AG04449 (cell line): ENCODE measurements around the gene TARP.
"Not testable (repeated sequence)": the region's sequence is repeated elsewhere in the genome, so short reads cannot be mapped to it uniquely, and the experiment has no call there.

Source experiments
- CTCF ChIA-PET: fragments of 350-600 bp; formaldehyde crosslinking; extraction: SDS; loops from one replicate; lab custom pipeline; 2021; ENCODE audit warnings: antibody characterized with exemption; lab: Yijun Ruan, JAX
- POLR2A ChIA-PET: fragments of 400-600, 350-600 bp; formaldehyde crosslinking; extraction: SDS; loops from one replicate; lab custom pipeline; 2020; ENCODE audit warnings: antibody characterized with exemption, inconsistent platforms; lab: Yijun Ruan, JAX
- DNase-seq: peaks from one replicate; pipeline ENCODE4 v3.0.0-alpha.2; 2010; ENCODE audit warnings: low read depth, low spot score
- H3K4me3 ChIP-seq: 2 replicates; pipeline ENCODE4 v1.5.1; 2011; ENCODE audit warnings: low read depth, mild to moderate bottlenecking, control low read depth, low read length
- TF ChIP-seq, protein P1 (sequence below): IDR thresholded peaks from one replicate; pipeline ENCODE4 v1.5.1; 2011; ENCODE audit warnings: mild to moderate bottlenecking, moderate library complexity, low read length, control low read depth, inconsistent platforms; ENCODE audit not compliant: insufficient read depth; ENCODE audit errors: missing control alignments

TARP gene

DNA sequence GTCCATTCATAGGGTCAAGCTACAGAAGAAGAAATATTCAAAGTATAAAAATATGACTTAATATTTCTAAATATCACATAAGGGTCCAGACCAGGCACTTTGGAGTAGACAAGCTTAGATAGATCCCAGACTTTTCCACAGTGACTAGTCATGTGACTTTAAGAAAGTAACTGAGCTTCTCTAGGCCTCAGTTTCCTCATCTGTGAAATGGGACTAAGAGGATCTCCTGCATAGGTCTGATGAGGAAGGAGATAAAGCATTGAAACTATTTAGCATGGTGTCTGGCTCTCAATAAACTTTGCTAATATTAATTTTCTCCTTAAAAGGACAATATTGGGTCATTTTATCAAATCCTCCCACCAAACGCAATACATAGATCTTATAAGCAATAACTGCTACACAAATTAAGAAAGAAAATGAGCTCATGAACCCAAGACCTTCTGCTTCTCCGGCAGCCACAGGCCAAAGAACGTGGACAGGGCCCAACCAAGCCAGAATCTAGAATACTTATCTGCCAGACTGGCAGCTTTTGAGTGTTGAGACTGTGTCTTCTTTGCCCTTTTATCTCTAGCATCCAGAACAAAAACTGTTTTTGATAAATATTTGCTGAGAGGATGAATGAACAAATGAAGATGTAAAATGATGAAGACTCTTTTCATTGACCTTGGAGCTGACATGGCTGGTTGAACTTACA is 1.6 kb upstream of the TARP start:
- ChIA-PET CTCF (interaction anchor here (1.1 to 1.4 kb wide), 2 partner anchors 45 to 59 kb away, joined by 3 to 4 read pairs; no protein-coding TSS in a partner anchor), POLR2A (no interaction called here)
- TF ChIP-seq, protein P1, sequence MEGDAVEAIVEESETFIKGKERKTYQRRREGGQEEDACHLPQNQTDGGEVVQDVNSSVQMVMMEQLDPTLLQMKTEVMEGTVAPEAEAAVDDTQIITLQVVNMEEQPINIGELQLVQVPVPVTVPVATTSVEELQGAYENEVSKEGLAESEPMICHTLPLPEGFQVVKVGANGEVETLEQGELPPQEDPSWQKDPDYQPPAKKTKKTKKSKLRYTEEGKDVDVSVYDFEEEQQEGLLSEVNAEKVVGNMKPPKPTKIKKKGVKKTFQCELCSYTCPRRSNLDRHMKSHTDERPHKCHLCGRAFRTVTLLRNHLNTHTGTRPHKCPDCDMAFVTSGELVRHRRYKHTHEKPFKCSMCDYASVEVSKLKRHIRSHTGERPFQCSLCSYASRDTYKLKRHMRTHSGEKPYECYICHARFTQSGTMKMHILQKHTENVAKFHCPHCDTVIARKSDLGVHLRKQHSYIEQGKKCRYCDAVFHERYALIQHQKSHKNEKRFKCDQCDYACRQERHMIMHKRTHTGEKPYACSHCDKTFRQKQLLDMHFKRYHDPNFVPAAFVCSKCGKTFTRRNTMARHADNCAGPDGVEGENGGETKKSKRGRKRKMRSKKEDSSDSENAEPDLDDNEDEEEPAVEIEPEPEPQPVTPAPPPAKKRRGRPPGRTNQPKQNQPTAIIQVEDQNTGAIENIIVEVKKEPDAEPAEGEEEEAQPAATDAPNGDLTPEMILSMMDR = no peak
- DNase-seq = no peak
- no peak overlapping the region for H3K4me3 ChIP-seq

DNA sequence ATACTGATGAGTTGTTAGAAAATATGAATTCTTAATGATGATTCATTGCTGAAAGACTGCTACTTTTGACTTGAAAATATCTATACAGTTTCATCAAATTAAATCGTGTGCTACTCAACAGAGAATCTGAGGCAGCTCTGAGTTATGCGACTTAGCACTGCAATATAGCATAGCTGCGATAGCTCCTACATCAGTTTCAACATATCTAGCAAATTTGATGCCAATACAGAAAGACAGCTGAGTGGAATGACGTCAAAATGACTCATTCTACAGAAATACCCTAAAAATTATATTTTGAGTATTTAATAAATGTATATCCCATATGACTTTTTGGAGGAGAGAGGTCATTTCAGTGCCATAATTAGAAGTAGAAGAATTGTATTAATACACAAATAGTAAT is 1.1 kb upstream of the TARP start:
- POLR2A ChIA-PET = no interaction called here
- TF ChIP-seq, protein P1 = no peak
- CTCF ChIA-PET = interaction anchor here (1.1 kb wide), 1 partner anchor 58 kb away, joined by 4 read pairs; no protein-coding TSS in a partner anchor
- H3K4me3 ChIP-seq = no peak overlapping the region
- no peak for DNase-seq

DNA sequence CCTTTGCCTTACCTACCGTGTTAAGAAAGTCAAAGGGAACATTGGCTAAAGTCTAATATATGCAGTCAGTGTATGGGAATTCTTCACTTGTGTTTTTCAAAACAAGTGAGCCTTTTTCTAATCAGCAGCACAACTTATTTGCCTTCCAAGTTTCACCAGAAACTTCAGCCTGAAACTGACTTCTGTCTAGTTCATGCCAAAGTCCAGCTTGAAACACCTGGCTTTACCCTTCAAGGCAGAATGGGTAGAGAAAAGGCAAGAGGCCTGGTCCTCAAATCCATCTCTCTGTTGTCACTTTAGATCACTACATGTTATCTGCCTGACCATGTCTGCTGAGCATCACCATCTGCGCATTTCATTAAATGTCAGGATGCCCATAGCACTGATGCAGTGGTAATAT is 3.0 kb downstream of the TARP start:
- H3K4me3 ChIP-seq, CTCF ChIA-PET, POLR2A ChIA-PET, DNase-seq: not testable (repeated sequence)

DNA sequence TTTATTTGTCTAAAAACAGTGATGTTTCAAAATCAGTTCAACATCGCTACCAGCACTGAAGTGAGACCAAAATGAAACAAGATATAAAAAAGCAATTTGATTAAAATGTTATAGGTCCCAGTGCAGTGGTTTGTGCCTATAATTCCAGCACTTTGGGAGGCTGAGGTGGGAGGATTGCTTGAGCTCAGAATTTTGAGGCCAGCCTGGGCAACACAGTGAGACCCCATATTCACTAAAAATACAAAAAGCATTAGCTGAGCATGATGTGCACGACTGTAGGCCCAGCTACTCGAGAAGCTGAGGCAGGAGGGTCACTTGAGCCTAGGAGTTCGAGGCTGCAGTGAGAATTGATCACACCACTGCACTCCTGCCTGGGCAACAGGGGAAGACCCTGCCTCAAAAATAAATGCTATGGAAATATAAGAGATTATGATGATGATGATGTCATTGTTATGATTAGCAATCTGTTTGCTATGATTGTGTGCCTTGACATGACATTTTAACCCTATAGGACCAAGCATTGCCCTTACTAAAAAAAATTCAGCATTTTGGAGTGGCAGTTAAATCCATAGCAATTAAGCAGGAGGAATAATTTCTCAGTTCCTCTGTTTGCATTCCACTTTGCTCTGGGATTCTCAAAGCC is 3.6 kb downstream of the TARP start:
- DNase-seq, POLR2A ChIA-PET, H3K4me3 ChIP-seq, CTCF ChIA-PET: not testable (repeated sequence)

DNA sequence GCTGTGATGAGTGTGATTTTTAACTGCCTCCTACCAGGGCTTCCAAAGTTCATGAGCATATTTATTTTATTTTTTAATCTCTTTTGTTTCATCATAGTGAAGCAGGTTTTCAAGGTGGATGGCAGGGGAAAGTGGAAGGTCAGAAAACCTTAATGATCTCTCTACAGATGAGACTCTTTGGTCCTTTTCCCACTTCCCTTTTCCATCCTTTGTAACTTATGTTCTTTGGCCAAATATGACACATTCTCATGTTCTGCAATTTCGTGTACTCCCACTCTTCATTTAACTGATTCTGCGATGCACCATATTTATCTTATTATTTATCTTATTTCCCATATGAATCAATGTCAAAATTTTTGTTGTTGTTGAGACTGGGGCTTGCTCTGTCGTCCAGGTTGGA is 7.5 kb downstream of the TARP start:
- DNase-seq, CTCF ChIA-PET, H3K4me3 ChIP-seq, POLR2A ChIA-PET: not testable (repeated sequence)

DNA sequence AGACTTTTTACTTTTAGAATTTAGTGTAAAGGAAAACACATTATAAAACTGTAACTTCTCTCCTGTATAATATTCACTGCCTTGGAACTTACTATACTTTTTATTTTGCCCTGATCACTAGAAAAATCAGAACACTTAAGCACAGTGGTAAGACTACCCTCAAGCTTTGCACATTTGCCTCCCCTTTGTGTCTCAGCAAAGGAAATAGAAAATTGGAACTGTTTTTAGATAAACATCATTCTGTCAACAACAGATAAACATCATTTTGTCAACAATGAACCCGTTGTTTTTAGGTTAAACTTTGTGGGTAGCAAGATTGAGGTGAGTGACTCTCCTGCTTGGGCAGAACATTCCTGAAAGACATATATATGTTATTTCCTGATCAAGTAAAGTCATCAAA is 8.8 kb downstream of the TARP start:
- H3K4me3 ChIP-seq, CTCF ChIA-PET, POLR2A ChIA-PET, DNase-seq: not testable (repeated sequence)

DNA sequence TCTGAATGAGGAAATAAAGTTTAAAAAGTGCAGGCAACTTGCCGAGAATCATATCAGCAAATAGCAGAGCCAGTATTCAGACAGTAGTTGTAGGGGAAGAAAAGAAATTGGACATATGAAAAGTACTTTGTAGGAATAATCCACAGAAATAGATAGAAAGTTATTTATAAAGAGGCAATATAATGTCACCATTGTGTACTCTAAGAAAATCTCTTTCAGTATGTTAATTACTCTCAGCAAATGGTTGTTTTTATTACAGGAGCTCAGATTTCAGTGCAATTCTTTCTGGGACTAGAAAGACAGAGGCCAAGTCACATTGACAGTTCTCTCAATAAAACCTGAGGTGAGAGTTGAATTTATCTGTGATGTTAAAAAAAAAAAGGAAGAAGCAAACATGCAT is 10.2 kb downstream of the TARP start:
- H3K4me3 ChIP-seq, CTCF ChIA-PET, DNase-seq, POLR2A ChIA-PET: not testable (repeated sequence)

DNA sequence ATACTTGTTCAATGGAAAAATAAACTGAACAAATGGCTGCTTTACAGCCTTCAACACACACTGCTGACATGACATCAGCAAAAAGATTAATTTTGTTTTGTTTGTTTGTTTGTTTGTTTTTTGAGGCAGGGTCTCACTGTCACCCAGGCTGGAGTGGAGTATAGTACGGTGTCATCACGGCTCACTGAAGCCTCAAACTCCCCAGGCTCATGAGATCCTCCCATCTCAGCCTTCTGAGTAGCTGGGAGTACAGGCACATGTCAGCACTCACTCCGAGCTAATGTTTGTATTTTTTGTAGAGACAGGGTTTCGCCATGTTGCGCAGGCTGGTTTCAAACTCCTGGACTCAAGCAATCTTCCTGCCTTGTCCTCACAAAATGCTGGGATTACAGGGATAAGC is 10.9 kb downstream of the TARP start:
- DNase-seq = no peak
- ChIA-PET POLR2A (no interaction called here), CTCF (interaction anchor here (0.9 kb wide), 1 partner anchor 73 kb away, joined by 3 read pairs; no protein-coding TSS in a partner anchor)
- TF ChIP-seq, protein P1 = no peak
- no peak overlapping the region for H3K4me3 ChIP-seq

DNA sequence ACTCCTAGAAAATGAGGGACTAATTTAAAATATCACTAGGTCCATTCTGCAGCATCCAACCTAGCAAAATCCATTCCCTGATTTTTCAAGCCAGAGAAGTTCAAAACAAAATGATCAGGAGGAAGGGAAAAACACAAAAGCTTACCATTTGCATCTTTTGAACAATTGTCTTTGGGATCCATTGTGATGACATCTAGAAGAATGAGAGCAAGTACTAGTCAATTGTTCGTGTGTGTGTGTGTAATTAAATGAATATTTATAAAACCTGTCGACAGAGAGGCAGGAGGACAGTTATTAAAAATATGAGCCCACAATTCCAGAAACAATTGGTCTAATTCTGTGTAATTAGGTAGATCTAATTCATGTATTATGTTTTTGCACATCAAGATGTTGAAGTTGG is 11.4 kb downstream of the TARP start:
- DNase-seq, H3K4me3 ChIP-seq, POLR2A ChIA-PET: not testable (repeated sequence)
- CTCF ChIA-PET = interaction anchor here (0.9 kb wide), 1 partner anchor 73 kb away, joined by 3 read pairs; no protein-coding TSS in a partner anchor

DNA sequence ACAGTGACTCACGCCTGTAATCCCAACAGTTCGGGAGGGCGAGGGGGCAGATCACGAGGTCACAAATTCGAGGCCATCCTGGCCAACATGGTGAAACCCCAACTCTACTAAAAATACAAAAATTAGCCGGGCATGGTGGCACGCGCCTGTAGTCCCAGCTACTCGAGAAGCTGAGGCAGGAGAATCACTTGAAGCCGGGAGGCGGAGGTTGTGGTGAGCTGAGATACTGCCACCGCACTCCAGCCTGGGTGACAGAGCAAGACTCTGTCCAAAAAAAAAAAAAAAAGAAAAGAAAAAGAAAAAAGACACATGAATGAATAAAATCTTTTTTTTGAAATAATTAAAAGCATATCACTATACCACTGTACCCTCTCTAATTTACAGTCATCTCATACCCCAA is 11.8 kb downstream of the TARP start:
- CTCF ChIA-PET = interaction anchor here (1.4 kb wide), 1 partner anchor 39 kb away, joined by 4 read pairs; no protein-coding TSS in a partner anchor
- POLR2A ChIA-PET = not testable (repeated sequence)

DNA sequence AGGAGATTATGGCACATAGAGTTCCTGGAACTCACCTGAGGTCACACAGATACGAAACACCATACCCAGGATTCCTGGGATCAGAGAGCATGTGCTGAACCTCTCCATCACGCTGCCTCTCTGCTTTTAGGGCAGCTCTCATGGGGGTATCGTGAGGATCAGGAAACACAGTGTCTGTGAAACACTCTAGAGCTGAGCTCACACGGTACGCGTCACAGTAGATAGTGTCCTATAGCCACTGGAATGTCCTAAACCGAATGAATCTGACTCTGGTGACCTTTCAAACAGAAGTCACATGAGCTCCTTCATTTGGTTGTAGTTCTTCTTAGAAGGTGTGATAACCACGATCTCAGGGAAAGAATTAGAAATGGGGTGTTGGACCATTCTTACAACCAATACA is 14.3 kb downstream of the TARP start:
- H3K4me3 ChIP-seq, CTCF ChIA-PET, POLR2A ChIA-PET, DNase-seq: not testable (repeated sequence)

More for the DNA sequence above, 11.8 kb downstream of the TARP start:
- H3K4me3 ChIP-seq, DNase-seq: not testable (repeated sequence)
